ENCODE results near the gene SLA2.

DNA sequence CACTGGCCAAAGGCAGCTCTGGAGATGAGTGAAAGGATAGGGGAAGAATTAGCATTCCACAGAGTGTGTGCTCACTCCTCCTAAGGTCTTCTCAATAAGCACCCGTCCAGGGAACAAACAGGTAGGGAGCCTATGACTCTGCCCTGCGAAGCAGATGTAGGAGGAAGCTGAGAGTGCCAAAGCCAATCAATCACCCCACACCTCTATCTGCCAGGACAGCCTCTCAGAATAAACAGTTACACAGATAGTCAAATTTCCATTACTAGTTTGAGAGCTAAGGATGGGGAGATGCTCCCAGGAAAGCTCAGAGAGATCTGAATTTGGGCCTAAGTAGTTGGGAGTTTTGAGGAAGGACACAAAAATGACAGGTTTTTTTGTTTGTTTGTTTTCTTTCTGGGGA lies 40.5 kb upstream of the SLA2 start:
- TF ChIP-seq POLR2A (IDR thresholded peaks at IDR 0.05) = no peak
- TF ChIP-seq, protein P1, sequence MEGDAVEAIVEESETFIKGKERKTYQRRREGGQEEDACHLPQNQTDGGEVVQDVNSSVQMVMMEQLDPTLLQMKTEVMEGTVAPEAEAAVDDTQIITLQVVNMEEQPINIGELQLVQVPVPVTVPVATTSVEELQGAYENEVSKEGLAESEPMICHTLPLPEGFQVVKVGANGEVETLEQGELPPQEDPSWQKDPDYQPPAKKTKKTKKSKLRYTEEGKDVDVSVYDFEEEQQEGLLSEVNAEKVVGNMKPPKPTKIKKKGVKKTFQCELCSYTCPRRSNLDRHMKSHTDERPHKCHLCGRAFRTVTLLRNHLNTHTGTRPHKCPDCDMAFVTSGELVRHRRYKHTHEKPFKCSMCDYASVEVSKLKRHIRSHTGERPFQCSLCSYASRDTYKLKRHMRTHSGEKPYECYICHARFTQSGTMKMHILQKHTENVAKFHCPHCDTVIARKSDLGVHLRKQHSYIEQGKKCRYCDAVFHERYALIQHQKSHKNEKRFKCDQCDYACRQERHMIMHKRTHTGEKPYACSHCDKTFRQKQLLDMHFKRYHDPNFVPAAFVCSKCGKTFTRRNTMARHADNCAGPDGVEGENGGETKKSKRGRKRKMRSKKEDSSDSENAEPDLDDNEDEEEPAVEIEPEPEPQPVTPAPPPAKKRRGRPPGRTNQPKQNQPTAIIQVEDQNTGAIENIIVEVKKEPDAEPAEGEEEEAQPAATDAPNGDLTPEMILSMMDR (IDR thresholded peaks at IDR 0.05) = no peak
